Activated T-helper 1 cell treated with anti-CD3 and anti-CD28 coated beads, Interleukin-2, amount 50 U/mL, for 16 hours (primary cell): ENCODE measurements around the gene INHBB.
"Not testable (repeated sequence)": the region's sequence is repeated elsewhere in the genome, so short reads cannot be mapped to it uniquely, and the experiment has no call there.

Experiments
- DNase-seq, 2 donors: peaks; one replicate each; pipeline ENCODE4 v3.0.0-alpha.2; 2020; ENCODE audit warnings: low read depth in 1 of 2, low spot score in 1 of 2

Gene INHBB

GRCh38 chr2:120379916-120380893 is 34.3 kb downstream of the INHBB start:
- DNase-seq: no peak

GRCh38 chr2:120381192-120381591 is 35.3 kb downstream of the INHBB start:
- no peak for DNase-seq

DNA sequence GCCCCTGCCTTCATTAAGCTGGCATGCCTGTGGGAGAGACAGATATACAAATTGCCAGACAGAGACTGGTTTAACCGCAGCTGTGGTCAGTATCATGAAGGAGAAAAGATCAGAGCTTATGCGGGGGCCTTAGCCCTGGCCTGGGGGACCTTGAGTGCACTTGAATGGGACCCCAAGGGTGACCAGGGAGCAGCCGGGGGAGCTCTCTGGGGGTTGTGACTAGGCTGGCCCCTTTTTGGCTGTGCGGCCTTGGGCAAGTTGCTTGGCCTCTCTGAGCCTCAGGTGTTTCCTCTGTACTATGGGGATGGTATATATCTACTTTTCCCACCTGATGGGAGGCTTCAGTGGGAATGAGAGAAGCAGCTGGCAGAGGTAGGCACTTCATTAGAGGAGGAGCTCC is 35.7 kb downstream of the INHBB start:
- no peak for DNase-seq

GRCh38 chr2:120382541-120383144 is 36.7 kb downstream of the INHBB start:
- DNase-seq: no peak

DNA sequence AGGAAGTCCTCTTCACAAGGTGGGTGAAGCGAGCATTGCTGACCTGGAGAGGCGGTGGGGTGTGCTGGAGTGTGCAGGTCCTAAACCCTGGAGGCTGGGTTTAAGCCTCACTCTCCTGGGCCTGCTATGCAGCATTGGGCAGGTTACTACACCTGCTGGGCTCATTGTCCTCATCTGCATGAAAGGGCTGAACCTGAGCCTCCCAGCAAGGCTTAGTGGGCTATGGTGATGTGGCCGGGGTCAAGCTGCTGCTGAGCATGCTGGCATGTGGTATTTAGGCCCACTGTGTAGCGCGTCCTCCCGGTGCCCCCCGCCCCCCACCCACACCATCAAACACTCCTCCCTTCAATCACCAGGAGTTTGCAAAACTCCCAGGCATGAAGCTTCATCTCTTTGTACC is 37.3 kb downstream of the INHBB start:
- DNase-seq: no peak

DNA sequence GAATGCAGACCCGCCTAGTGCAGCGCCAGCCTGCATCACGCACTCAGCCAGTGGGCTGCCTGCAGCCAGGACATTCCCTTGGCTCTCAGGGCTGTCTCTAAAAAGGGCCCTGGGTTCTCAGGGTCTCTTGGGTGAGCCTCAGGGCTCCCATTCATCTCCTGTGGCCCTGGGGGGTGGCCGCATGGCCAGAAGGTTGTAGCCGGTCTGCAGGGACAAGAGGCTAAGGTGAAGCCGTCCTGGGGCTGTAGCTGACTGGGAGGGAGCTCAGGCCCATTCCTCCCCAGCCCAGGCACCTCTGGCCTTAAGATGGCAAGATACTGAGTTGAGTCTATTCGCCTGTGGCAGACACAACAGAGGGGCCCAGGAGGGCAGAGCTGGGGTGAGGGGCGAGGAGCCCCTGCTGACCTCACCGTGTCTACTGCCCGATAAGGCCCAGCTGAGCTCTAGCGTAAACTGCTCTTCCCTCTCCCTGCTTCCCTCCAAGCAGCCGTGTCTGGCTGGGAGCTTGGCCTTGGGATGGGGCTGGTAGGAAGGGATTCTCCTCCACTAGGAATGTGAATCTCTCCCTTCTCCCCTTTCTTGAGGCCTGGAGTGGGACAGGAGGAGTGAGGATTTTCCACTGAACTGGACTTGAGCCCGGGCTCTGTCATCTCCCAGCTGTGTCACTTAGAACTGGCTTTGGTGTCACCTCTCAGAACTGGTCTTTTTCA is 37.9 kb downstream of the INHBB start:
- DNase-seq: no peak

DNA sequence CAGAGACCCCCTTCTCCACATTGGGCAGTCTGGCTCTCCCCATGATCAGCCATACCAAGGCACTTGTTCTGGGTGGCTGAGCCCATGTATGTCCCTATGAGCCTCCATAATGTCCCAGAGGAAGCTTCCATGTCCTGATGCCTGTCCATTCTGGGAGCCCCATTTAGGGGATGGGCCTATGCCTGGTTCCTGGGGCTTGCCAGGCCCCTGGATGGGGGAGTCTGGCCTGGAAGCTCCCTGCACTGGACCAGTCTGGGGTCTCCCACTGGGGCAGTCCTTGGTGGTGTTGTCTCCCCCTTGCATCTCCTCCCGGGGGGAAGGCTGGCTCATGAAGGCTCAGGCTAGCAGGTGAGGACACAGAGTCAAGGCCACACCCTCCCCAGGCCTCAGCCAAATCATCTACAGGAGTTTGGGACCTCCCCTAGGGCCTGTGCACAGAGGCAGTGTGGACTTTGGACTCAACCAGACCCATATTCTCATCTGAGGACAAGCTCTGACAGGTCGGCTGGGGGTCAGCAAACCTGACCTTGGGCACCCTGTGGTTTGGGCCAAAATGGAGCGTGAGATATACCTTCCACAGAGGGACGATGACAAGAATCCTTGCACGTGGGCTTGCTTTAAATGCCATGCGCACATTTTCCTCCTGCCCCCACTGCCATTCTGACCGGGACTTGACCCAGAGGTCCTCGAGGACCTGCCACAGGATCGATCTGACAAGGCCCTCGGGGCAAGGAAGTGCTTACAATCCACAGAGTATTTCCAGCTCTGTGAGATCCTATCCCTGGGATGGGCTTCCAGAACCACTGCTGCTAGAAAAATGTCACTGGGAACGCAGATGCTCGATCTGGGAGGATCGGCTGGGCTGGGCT is 38.8 kb downstream of the INHBB start:
- DNase-seq: no peak

DNA sequence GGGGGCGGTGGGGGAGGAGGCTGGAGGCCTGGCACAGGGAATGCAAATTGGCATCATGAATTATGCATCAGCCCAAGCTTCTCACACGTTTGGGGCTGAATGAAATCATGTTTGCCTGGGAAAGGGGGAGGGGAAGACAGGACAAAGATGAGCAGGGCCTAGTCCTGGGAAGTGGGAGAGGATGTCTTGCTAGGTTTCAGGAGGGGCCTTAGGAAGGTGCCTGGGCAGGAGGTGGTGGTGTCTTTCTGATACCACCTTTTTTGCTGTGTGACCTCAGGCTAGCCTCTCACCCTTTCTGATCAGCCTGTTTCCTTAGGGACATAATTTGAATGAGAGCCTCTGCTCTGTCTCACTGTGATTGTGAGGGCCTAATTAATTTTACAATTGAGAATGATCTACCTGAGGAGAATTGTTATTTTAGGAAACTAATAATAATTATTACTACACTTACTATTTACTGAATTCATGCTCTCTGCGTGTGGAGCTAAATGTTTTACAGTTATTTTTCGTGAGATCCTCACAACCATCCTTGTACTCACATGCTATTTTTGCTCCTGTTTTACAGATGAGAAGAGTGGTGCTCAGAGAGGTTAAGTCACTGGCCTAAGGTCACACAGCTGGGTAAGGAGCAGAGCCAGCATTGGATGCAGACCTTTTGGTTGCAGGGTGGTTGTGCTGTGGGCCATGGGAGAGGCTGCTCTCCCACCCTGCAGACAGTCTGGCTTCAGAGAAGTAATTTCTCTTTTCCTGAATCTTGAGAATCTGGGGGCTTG is 39.6 kb downstream of the INHBB start:
- no peak for DNase-seq

- no peak for DNase-seq
Observed at GRCh38 chr2:120388222-120389035, 42.5 kb downstream of the INHBB start.

DNA sequence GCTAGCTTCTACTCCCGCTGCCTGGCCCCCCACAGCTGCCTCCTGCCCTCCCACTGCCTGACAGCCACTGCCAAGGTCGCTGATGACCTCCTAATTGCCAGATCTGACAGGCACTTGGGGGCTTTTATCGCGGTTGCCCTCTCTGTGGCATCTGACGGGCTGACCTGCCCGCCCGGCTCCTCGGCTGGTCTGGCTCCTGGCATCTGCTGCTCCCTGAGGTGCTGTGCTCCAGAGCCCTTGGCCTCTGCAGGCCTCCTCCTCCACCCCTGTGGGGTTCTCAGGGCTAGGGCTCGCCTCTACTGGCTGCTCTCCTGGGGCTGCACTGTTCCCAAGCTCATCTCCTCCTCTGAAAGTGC is 43.1 kb downstream of the INHBB start:
- DNase-seq: no peak

GRCh38 chr2:120390381-120391055 is 44.6 kb downstream of the INHBB start:
- DNase-seq: no peak

DNA sequence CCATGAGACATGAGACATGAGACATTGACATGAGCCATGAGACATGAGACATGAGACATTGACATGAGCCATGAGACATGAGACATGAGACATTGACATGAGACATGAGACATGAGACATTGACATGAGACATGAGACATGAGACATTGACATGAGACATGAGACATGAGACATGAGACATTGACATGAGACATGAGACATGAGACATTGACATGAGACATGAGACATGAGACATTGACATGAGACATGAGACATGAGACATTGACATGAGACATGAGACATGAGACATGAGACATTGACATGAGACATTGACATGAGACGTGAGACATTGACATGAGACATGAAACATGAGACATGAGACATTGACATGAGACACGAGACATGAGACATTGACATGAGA is 45.4 kb downstream of the INHBB start:
- DNase-seq: not testable (repeated sequence)

DNA sequence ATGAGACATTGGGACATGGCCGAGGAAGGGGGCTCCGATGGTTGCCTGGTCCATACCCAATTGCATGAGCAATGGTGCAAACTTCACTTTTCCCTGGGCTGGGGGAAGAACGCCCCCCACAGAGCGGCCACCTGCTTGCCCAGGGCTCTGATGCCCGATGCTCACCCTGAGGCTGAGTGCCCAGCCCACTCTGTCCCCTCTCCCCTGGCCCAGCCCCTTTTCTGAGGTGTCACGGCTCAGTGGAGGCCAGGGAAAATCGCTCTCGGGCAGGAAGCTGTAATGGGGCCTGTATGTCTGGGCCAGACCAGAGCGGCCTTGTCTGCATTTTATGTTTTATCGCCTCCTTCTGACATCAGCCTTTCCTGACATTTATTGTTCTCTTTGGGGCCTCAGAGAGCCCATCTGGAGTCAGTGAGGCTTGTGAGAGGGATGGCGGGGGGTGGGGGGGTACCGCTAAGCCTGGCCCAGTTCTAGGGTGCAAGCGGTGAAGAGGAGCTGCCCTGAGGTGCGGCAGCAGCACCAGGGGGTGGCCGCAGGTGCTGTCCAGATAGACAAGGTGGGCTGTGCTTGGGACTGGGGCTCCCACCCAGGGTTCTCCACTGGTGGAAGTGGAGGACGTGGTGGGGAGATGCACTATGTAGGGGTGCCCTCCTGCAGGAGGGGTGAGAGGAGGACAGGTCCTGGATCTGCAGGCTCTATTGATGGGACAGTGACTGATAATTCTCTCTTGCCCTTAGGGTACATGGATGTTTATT is 46.2 kb downstream of the INHBB start:
- DNase-seq: peak in 1 of 2 donors; percentile 1

DNA sequence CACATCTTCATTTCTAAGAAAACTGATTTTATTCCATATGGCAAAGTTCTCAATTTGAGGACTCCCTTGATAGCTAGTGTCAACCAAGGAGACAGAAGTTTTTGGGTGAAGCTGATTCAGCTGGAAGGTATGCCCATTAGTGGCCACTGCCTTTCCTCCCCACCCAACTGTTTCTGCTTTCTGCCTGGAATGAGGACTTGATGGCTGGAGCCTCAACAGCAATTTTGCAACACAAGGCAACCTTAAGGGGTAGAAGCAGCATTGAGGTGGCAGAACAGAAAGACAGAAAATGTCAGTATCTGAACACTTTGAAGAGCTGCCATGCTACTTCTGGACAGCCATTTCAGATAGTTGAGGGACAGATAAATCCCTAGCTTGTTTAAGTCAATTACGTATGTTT is 47.0 kb downstream of the INHBB start:
- DNase-seq: no peak

GRCh38 chr2:120393456-120393855 is 47.5 kb downstream of the INHBB start:
- DNase-seq: peak in 1 of 2 donors; percentile 3

- DNase-seq: peak in 1 of 2 donors; percentile 0
Observed at GRCh38 chr2:120394764-120395163, 48.8 kb downstream of the INHBB start.

DNA sequence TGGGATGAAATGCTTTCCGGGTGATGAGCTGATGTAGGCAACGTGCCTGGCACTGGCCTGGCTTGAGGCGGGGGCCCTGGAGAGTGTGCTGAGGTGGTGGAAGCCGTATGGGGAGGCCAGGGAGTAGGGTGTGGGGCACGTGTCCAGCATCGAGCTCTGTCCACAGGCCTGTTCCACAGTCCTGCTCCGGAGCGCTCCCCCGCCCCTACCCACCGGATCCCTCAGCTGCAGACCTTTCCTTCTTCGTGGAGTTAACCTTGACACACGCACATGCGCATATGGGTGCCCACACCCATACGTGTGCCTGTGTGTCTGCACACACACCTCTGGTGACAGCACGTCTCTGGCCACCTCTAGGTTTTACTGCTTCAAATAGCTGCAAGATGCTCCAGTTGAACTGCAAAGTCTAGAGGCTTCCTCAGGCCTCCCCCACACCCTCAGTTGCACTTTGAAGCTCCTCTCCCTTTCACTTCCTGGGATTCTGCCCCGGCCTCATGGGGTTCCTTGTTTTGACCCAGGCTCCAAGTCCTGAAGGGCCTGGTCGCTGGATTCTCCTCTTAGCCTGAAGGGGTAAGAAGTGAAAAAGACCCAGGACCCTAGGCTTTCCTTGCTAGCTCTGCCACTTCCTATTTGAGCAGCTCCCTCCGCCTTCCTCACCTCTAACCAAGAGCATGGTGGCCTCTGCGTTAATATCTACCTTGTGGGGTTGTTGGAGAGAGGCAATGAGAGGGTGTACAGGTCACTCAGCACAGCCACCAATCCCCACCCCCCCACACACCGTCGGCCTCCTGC is 49.5 kb downstream of the INHBB start:
- DNase-seq: no peak
